K562 (cell line): ENCODE data around the gene EFEMP2. TPM values are rescaled to one million over a fixed set of nuclear protein-coding genes. Genes with fewer than 3 reads are reported as not detected.

Experiments
- ARID2 ChIP-seq: fragments of 450-650 bp; IDR thresholded peaks from 2 replicates; pipeline ENCODE4 v1.6.1; 2017; ENCODE audit warnings: antibody characterized with exemption, mild to moderate bottlenecking
- CCNT2 ChIP-seq: IDR thresholded peaks from 2 replicates; pipeline ENCODE4 v1.6.1; 2011; ENCODE audit warnings: borderline replicate concordance, low read depth, mild to moderate bottlenecking, moderate library complexity, mixed read lengths, low read length; ENCODE audit not compliant: insufficient read length; ENCODE audit errors: extremely low read depth
- DLX4 ChIP-seq: fragments of 250-450 bp; sonication (Bioruptor Pico); IDR thresholded peaks from 2 replicates; pipeline ENCODE4 v1.6.1; 2021; ENCODE audit warnings: mild to moderate bottlenecking
- DNMT1 ChIP-seq: fragments of 450-650 bp; IDR thresholded peaks from 2 replicates; pipeline ENCODE4 v1.6.1; 2016; ENCODE audit warnings: antibody characterized with exemption, mild to moderate bottlenecking
- E2F3 ChIP-seq: fragments of 250-450 bp; sonication (Bioruptor Pico); IDR thresholded peaks from 2 replicates; pipeline ENCODE4 v1.4.0; 2020; ENCODE audit warnings: mild to moderate bottlenecking
- FOSL1 ChIP-seq: fragments of 200-800 bp; sonication (Bioruptor generic); conservative IDR thresholded peaks from 2 replicates; pipeline ENCODE4 v1.6.1; 2016; ENCODE audit warnings: missing genetic modification characterization, missing compliant biosample characterization
- FOXA1 ChIP-seq: fragments of 450-650 bp; IDR thresholded peaks from 2 replicates; pipeline ENCODE4 v1.6.1; 2016; ENCODE audit warnings: mild to moderate bottlenecking, borderline replicate concordance
- HMG20B ChIP-seq: fragments of 250-450 bp; sonication (Bioruptor Pico); IDR thresholded peaks from 2 replicates; pipeline ENCODE4 v1.5.0; 2021; ENCODE audit warnings: mild to moderate bottlenecking
- JUND ChIP-seq, 2 experiments: IDR thresholded peaks; 2 replicates in 1 of 2; 3 replicates in 1 of 2; pipeline ENCODE4 v1.6.1; 2011; ENCODE audit warnings: borderline replicate concordance in 2 of 2, low read depth in 2 of 2, low read length in 2 of 2, improper control_type of control experiment in 1 of 2, missing biosample characterization in 1 of 2, missing genetic modification characterization in 1 of 2, missing genetic modification reagents in 1 of 2
- MAX ChIP-seq: sonication (generic); formaldehyde crosslinking; IDR thresholded peaks from 2 replicates; pipeline ENCODE4 v1.9.0; 2022; ENCODE audit warnings: mild to moderate bottlenecking, missing genetic modification reagents
- MCM3 ChIP-seq: fragments of 450-650 bp; IDR thresholded peaks from 2 replicates; pipeline ENCODE4 v1.6.1; 2016
- MTA3 ChIP-seq: fragments of 450-650 bp; formaldehyde crosslinking; IDR thresholded peaks from 2 replicates; pipeline ENCODE4 v1.6.1; 2017; ENCODE audit warnings: mild to moderate bottlenecking, borderline replicate concordance
- NCOA2 ChIP-seq, 2 experiments: fragments of 450-650 bp; IDR thresholded peaks; 2 replicates each; pipeline ENCODE4 v1.6.1; 2018; ENCODE audit warnings: mild to moderate bottlenecking in 2 of 2, moderate library complexity in 1 of 2; ENCODE audit not compliant: partially characterized antibody in 2 of 2
- PHF21A ChIP-seq: fragments of 450-650 bp; IDR thresholded peaks from 2 replicates; pipeline ENCODE4 v1.6.1; 2017; ENCODE audit warnings: low read depth, borderline replicate concordance
- POLR2H ChIP-seq: IDR thresholded peaks from 2 replicates; pipeline ENCODE4 v1.6.1; 2016; ENCODE audit warnings: missing genetic modification characterization, low read depth, mild to moderate bottlenecking, control low read depth, missing compliant biosample characterization, moderate library complexity
- PPARD ChIP-seq: fragments of 250-450 bp; sonication (Bioruptor Pico); IDR thresholded peaks from 2 replicates; pipeline ENCODE4 v1.8.0; 2022; ENCODE audit warnings: inconsistent platforms, mild to moderate bottlenecking, moderate library complexity
- SREBF2 ChIP-seq: sonication (generic); formaldehyde crosslinking; IDR thresholded peaks from 2 replicates; pipeline ENCODE4 v1.4.0; 2020; ENCODE audit warnings: mild to moderate bottlenecking, missing genetic modification reagents
- TOE1 ChIP-seq, 2 experiments: fragments of 450-650 bp in 1 of 2; sonication (generic) in 1 of 2; formaldehyde crosslinking in 1 of 2; IDR thresholded peaks; 2 replicates each; pipeline versions ENCODE4 v1.7.1 to v1.8.0; 2016 to 2022; ENCODE audit warnings: borderline replicate concordance in 2 of 2, mild to moderate bottlenecking in 2 of 2, antibody characterized with exemption in 1 of 2, inconsistent platforms in 1 of 2, low read depth in 1 of 2, missing genetic modification reagents in 1 of 2, moderate library complexity in 1 of 2
- ZKSCAN8 ChIP-seq: fragments of 200-800 bp; sonication (Bioruptor generic); IDR thresholded peaks from 2 replicates; pipeline ENCODE4 v1.6.1; 2016; ENCODE audit warnings: missing genetic modification characterization, missing compliant biosample characterization
- ZSCAN29 ChIP-seq: fragments of 450-650 bp; IDR thresholded peaks from 2 replicates; pipeline ENCODE4 v1.6.1; 2017
- ZZZ3 ChIP-seq: fragments of 450-650 bp; IDR thresholded peaks from 2 replicates; pipeline ENCODE4 v1.6.1; 2016; ENCODE audit warnings: antibody characterized with exemption, mild to moderate bottlenecking, moderate library complexity
- polyA plus RNA-seq, 8 experiments: library from polyadenylated mRNA; depleted of rRNA in 4 of 8; stranded (reverse) in 5 of 8; unstranded in 3 of 8; fragments of >200 nt; fragmentation: Nextera tagmentation in 2 of 8; fragmentation: Illumina TruSeq in 1 of 8; extraction: Ambion mirVana in 2 of 8; extraction: Trizol in 1 of 8; gene quantifications; 2 replicates each; pipeline versions ENCODE4 v1.2.1 to v1.2.3, GENCODE V29; 2011 to 2014; ENCODE audit warnings: inconsistent platforms in 1 of 8, missing spikeins in 1 of 8
- total RNA-seq, 7 experiments: library from RNA; depleted of rRNA in 6 of 7; stranded (reverse); fragments of >200 nt in 6 of 7; fragmentation: Illumina TruSeq in 2 of 7; extraction: Trizol in 2 of 7; gene quantifications; 2 replicates each; pipeline versions ENCODE4 v1.2.1 to v1.2.3, GENCODE V29; 2011 to 2021; ENCODE audit warnings: low replicate concordance in 1 of 7
- TF ChIP-seq, protein P1 (sequence below): fragments of 450-650 bp; IDR thresholded peaks from 2 replicates; pipeline ENCODE4 v1.7.1; 2018; ENCODE audit warnings: mild to moderate bottlenecking, low read depth; ENCODE audit not compliant: partially characterized antibody
- TF ChIP-seq, protein P2 (sequence below): sonication (generic); formaldehyde crosslinking; IDR thresholded peaks from 2 replicates; pipeline ENCODE4 v1.8.0; 2022; ENCODE audit warnings: mild to moderate bottlenecking, low read depth, missing genetic modification reagents

The EFEMP2 gene
- total and polyA plus RNA-seq, 9 of the 15 experiments (the other 6 are each of a cell fraction or from before 2014, with no cell fraction given), result 0.07 to 2.9 (median 0.69) TPM; not detected in 1

DNA sequence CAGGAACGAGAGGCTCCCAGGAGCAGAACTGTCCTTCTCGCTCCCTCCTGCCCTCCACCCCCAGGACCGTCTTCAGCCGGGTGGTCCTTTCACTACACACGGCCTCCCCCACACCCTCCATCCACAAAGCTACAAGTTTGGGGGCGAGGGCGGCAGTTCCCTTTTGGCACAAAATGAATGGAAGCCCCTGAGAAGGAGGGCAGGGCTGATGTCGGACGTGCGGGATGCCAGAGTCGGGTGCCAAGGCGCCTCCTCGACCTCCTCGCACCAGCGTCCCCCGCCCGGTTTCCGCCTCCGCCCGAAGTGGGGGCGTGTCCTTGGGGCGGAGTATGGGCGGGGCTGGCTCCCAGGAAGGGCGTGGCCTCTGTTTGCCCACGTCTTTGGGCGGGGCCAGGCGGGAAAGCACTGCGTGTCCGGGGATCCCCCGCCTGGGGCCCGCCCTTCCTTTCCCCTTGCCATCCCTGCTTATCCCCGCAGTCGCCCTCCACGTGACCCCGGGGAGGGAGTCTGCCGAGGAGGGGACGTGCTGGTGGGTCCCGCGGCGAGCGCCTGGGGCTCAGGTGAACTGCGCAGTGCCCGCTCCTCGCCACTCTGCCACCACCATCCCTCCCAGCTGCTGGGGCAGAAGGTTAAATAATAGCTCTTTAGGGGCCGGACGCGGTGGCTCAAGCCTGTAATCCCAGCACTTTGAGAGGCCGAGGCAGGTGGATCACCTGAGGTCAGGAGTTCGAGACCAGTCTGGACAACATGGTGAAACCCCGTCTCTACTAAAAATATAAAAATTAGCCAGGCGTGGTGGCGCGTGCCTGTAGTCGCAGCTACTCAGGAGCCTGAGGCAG, 937 bp upstream of the EFEMP2 start (continued):
- TF ChIP-seq NCOA2 (IDR thresholded peaks at IDR 0.05; ENCODE audit: partially characterized antibody in 2 of 2), result no peak
- no peak for TF ChIP-seq PPARD (CRISPR knock-in tag)
- 0 out of 2 replicates have a peak, but pooled peaks have one; percentile 46 for TF ChIP-seq ARID2
- no peak for TF ChIP-seq FOXA1
- TF ChIP-seq, protein P1, sequence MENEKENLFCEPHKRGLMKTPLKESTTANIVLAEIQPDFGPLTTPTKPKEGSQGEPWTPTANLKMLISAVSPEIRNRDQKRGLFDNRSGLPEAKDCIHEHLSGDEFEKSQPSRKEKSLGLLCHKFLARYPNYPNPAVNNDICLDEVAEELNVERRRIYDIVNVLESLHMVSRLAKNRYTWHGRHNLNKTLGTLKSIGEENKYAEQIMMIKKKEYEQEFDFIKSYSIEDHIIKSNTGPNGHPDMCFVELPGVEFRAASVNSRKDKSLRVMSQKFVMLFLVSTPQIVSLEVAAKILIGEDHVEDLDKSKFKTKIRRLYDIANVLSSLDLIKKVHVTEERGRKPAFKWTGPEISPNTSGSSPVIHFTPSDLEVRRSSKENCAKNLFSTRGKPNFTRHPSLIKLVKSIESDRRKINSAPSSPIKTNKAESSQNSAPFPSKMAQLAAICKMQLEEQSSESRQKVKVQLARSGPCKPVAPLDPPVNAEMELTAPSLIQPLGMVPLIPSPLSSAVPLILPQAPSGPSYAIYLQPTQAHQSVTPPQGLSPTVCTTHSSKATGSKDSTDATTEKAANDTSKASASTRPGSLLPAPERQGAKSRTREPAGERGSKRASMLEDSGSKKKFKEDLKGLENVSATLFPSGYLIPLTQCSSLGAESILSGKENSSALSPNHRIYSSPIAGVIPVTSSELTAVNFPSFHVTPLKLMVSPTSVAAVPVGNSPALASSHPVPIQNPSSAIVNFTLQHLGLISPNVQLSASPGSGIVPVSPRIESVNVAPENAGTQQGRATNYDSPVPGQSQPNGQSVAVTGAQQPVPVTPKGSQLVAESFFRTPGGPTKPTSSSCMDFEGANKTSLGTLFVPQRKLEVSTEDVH, result no peak
- TF ChIP-seq, protein P2, sequence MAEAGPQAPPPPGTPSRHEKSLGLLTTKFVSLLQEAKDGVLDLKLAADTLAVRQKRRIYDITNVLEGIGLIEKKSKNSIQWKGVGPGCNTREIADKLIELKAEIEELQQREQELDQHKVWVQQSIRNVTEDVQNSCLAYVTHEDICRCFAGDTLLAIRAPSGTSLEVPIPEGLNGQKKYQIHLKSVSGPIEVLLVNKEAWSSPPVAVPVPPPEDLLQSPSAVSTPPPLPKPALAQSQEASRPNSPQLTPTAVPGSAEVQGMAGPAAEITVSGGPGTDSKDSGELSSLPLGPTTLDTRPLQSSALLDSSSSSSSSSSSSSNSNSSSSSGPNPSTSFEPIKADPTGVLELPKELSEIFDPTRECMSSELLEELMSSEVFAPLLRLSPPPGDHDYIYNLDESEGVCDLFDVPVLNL, result no peak; the same call in 1 of the 2 replicates
- TF ChIP-seq PHF21A, result no peak
- 0 out of 2 replicates have a peak, but pooled peaks have one; percentile 35 for TF ChIP-seq DNMT1
- TF ChIP-seq HMG20B, result no peak
- no peak for TF ChIP-seq ZKSCAN8 (CRISPR knock-in tag)
- no peak for TF ChIP-seq E2F3 (CRISPR knock-in tag)
- no peak for TF ChIP-seq MCM3
- TF ChIP-seq POLR2H (tag), result 0 out of 2 replicates have a peak, but pooled peaks have one; percentile 13
- TF ChIP-seq CCNT2, result peak; percentile 75
- TF ChIP-seq TOE1 (IDR thresholded peaks at IDR 0.05; ENCODE audit: borderline replicate concordance), result peak; percentile 66
- TF ChIP-seq TOE1 (CRISPR knock-in tag; IDR thresholded peaks at IDR 0.05; ENCODE audit: borderline replicate concordance, low read depth), result no peak
- no peak for TF ChIP-seq JUND (IDR thresholded peaks at IDR 0.05; ENCODE audit: borderline replicate concordance, low read depth, low read length)
- TF ChIP-seq JUND (tag; IDR thresholded peaks at IDR 0.05; ENCODE audit: borderline replicate concordance, low read depth, low read length), result no peak
- peak; percentile 80 for TF ChIP-seq MAX (CRISPR knock-in tag)
- TF ChIP-seq MTA3, result 0 out of 2 replicates have a peak, but pooled peaks have one; percentile 73
- no peak; the same call in 1 of the 2 replicates for TF ChIP-seq DLX4 (CRISPR knock-in tag)
- TF ChIP-seq SREBF2 (CRISPR knock-in tag), result no peak
- 0 out of 2 replicates have a peak, but pooled peaks have one; percentile 23 for TF ChIP-seq ZSCAN29
- TF ChIP-seq ZZZ3, result no peak
- no peak for TF ChIP-seq FOSL1 (tag)
